Measurements from ENCODE around the gene TBC1D25.

The TBC1D25 gene

DNA sequence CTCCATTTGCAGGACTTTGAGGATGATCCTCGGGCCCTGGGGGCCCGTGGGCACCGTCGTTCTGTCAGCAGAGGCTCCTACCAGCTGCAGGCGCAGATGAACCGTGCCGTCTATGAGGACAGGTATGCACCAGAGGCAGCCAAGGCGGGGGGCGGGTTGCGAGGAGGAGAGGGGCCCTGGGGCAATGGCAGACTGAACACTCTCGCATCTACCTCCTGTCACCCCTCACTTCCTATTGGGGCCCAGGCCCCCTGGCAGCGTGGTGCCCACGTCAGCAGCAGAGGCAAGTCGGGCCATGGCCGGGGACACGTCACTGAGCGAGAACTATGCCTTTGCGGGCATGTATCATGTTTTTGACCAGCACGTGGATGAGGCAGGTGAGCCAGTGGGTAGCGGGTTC, 59.8 kb downstream of the TBC1D25 start (continued):
- TF ChIP-seq, protein P1, sequence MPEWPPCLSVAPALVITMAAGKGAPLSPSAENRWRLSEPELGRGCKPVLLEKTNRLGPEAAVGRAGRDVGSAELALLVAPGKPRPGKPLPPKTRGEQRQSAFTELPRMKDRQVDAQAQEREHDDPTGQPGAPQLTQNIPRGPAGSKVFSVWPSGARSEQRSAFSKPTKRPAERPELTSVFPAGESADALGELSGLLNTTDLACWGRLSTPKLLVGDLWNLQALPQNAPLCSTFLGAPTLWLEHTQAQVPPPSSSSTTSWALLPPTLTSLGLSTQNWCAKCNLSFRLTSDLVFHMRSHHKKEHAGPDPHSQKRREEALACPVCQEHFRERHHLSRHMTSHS (tag by site-specific recombination; IDR thresholded peaks at IDR 0.05): no peak
- TF ChIP-seq MEIS1 (CRISPR knock-in tag; IDR thresholded peaks at IDR 0.05; ENCODE audit: borderline replicate concordance) (no peak), SP3 (tag by site-specific recombination; IDR thresholded peaks at IDR 0.05) (no peak)
- TF ChIP-seq, protein P2, sequence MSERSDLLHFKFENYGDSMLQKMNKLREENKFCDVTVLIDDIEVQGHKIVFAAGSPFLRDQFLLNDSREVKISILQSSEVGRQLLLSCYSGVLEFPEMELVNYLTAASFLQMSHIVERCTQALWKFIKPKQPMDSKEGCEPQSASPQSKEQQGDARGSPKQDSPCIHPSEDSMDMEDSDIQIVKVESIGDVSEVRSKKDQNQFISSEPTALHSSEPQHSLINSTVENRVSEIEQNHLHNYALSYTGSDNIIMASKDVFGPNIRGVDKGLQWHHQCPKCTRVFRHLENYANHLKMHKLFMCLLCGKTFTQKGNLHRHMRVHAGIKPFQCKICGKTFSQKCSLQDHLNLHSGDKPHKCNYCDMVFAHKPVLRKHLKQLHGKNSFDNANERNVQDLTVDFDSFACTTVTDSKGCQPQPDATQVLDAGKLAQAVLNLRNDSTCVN (tag by site-specific recombination; optimal IDR thresholded peaks at IDR 0.05): no peak

DNA sequence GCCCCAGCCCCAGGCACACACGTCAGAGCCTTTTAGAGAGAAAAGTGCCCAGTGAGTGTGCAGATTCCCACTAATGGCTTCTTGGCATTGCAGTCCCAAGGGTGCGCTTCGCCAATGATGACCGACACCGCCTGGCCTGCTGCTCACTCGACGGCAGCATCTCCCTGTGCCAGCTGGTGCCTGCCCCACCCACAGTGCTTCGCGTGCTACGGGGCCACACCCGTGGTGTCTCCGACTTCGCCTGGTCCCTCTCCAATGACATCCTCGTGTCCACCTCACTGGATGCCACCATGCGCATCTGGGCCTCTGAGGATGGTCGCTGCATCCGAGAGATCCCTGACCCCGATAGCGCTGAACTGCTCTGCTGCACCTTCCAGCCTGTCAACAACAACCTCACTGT, 60.7 kb downstream of the TBC1D25 start:
- Histone ChIP-seq H3K4me3 (ENCODE audit: low read depth, low read length) (no peak overlapping the region), H3K27ac (ENCODE audit: extremely low read depth, low read depth, low read length) (no peak overlapping the region), H3K4me1 (ENCODE audit: control insufficient read depth, insufficient read depth, low read length) (peaks cover 3% of the 10 kb centered on the region; the same call in 1 of the 2 replicates), H3K9me3 (ENCODE audit: control insufficient read depth, insufficient read depth, low read depth, low read length) (no peaks in the 10 kb centered on the region), H3K36me3 (ENCODE audit: control insufficient read depth in 2 of 2, insufficient read depth in 1 of 2, low read length in 2 of 2) (peaks cover 0 to 63% of the 10 kb centered on the region in 2 experiments)
- ChIA-PET CTCF (no interaction called here), POLR2A (interaction anchor here (0.6 kb wide), 1 partner anchor 56 kb away, joined by 3 read pairs; no protein-coding TSS in a partner anchor)
- TF ChIP-seq ZNF175 (tag by site-specific recombination; IDR thresholded peaks at IDR 0.05) (no peak), ZNF248 (tag by site-specific recombination; IDR thresholded peaks at IDR 0.05) (no peak), ZNF707 (tag by site-specific recombination; IDR thresholded peaks at IDR 0.05) (no peak), ZNF214 (tag by site-specific recombination; IDR thresholded peaks at IDR 0.05; ENCODE audit: borderline replicate concordance) (no peak), YY1 (tag by site-specific recombination; IDR thresholded peaks at IDR 0.05) (no peak), ZEB2 (tag by site-specific recombination; IDR thresholded peaks at IDR 0.05) (no peak)
- TF ChIP-seq, protein P3, sequence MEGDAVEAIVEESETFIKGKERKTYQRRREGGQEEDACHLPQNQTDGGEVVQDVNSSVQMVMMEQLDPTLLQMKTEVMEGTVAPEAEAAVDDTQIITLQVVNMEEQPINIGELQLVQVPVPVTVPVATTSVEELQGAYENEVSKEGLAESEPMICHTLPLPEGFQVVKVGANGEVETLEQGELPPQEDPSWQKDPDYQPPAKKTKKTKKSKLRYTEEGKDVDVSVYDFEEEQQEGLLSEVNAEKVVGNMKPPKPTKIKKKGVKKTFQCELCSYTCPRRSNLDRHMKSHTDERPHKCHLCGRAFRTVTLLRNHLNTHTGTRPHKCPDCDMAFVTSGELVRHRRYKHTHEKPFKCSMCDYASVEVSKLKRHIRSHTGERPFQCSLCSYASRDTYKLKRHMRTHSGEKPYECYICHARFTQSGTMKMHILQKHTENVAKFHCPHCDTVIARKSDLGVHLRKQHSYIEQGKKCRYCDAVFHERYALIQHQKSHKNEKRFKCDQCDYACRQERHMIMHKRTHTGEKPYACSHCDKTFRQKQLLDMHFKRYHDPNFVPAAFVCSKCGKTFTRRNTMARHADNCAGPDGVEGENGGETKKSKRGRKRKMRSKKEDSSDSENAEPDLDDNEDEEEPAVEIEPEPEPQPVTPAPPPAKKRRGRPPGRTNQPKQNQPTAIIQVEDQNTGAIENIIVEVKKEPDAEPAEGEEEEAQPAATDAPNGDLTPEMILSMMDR (tag by site-specific recombination; IDR thresholded peaks at IDR 0.05): no peak
- TF ChIP-seq, protein P4, sequence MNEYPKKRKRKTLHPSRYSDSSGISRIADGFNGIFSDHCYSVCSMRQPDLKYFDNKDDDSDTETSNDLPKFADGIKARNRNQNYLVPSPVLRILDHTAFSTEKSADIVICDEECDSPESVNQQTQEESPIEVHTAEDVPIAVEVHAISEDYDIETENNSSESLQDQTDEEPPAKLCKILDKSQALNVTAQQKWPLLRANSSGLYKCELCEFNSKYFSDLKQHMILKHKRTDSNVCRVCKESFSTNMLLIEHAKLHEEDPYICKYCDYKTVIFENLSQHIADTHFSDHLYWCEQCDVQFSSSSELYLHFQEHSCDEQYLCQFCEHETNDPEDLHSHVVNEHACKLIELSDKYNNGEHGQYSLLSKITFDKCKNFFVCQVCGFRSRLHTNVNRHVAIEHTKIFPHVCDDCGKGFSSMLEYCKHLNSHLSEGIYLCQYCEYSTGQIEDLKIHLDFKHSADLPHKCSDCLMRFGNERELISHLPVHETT (tag by site-specific recombination; IDR thresholded peaks at IDR 0.05): no peak

DNA sequence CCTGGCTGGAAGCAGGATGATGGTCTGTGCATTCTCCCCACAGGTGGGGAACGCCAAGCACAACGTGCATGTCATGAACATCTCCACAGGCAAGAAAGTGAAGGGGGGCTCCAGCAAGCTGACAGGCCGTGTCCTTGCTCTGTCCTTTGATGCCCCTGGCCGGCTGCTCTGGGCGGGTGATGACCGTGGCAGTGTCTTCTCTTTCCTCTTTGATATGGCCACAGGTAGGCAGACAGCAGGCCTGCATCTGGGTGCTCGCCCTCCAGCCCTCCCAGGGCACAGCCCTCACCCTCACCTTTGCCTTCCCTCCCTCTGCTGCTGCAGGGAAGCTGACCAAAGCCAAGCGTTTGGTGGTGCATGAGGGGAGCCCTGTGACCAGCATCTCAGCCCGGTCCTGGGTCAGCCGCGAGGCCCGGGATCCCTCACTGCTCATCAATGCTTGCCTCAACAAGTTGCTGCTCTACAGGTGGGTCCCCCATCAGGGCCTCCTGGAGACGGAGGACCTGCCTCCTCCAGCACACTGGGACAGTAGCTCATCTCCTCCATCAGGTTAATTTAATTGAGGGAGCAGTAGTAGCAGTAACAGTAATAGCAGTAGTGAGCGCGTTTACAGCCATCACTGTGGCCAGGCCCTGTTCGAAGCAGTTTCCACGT, 62.4 kb downstream of the TBC1D25 start:
- Histone ChIP-seq H3K9me3 (ENCODE audit: control insufficient read depth, insufficient read depth, low read depth, low read length) (no peaks in the 10 kb centered on the region), H3K36me3 (ENCODE audit: control insufficient read depth in 2 of 2, insufficient read depth in 1 of 2, low read length in 2 of 2) (peaks cover 0 to 65% of the 10 kb centered on the region in 2 experiments), H3K4me3 (ENCODE audit: low read depth, low read length) (no peak overlapping the region), H3K27ac (ENCODE audit: extremely low read depth, low read depth, low read length) (no peak overlapping the region), H3K4me1 (ENCODE audit: control insufficient read depth, insufficient read depth, low read length) (peaks cover 3% of the 10 kb centered on the region; the same call in 1 of the 2 replicates)
- CTCF ChIA-PET: interaction anchor here (0.6 kb wide), 1 partner anchor 8 kb away, joined by 3 read pairs; no protein-coding TSS in a partner anchor
- TF ChIP-seq SCRT2 (tag by site-specific recombination; IDR thresholded peaks at IDR 0.05): peak; percentile 92
- TF ChIP-seq, protein P5, sequence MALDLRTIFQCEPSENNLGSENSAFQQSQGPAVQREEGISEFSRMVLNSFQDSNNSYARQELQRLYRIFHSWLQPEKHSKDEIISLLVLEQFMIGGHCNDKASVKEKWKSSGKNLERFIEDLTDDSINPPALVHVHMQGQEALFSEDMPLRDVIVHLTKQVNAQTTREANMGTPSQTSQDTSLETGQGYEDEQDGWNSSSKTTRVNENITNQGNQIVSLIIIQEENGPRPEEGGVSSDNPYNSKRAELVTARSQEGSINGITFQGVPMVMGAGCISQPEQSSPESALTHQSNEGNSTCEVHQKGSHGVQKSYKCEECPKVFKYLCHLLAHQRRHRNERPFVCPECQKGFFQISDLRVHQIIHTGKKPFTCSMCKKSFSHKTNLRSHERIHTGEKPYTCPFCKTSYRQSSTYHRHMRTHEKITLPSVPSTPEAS (tag by site-specific recombination; IDR thresholded peaks at IDR 0.05): no peak
- peak; percentile 96 for TF ChIP-seq SCRT1 (tag by site-specific recombination; IDR thresholded peaks at IDR 0.05; ENCODE audit: borderline replicate concordance)
- POLR2A ChIA-PET: interaction anchor here (1.0 kb wide), 1 partner anchor 23 kb away, joined by 4 read pairs; no protein-coding TSS in a partner anchor
